ENCODE data around the gene ZNF814.
"Not testable (repeated sequence)": the region's sequence is repeated elsewhere in the genome, so short reads cannot be mapped to it uniquely, and the experiment has no call there.

Gene ZNF814

DNA sequence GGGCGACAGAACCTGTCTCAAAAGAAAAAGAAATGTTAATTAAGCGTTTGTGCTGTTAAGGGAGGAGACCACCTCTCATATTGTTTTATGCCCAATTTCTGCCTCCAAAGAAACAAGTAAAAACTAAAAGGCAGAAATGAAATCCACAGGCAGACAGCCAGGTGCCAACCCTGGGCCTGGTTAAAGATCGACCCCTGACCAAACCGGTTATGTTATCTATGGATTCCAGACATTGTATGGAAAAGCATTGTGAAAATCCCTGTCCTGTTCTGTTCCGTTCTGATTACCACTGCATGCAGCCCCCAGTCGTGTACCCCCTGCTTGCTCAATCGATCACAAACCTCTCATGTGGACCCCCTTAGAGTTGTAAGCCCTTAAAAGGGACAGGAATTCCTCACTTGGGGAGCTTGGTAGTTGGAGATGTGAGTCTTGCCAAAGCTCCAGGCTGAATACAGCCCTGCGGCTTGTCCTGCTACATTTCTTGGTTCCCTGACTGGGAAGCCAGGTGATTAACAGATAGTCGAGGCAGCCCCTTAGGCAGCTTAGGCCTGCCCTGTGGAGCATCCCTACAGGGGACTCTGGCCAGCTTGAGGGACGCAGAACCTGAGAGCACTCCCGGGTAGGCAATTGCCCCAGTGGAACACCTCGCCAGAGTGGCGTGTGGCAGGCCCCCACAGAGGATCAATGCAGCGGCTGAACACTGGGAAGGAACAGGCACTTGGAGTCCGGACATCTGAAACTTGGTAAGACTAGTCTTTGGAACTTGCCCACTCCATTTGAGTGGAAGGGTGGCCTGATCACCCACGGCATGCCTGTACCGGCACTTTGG, 73.4 kb downstream of the ZNF814 start:
- DNase-seq (ENCODE audit: low spot score) = no peak

DNA sequence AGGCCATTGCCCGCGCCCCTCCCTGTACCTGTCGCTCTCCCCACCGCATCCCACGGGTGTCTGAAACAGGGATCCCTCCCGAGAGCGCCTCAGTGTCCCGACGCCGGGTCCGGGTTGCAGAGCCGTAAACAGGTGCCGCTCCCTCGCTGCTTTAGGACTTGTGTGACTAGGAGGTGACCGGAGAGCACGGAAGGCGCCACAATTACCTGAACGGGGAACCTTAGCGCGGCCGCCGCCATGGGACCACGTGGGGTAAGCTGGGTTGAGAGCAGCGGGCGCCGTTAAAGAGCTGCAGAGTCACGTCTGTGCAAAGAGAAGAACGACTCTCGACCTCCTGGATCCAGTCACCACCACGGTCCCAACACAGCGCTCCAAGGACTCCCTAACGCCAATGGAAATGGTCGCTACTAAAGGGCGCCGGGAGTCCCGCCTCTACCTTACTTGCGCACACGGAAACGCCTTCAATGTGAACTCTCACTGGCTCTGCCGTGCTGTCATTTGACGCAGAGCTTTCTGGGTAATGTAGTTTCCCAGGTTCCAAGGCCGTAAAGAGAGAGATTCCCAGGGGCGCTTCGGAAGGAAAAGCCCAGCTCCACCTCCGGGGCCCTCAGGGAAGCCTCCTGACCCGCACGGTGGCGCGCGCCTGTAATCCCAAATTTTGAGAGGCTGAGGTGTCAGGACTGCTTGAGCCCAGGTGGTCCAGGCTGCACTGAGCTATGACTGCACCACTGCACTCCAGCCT, 74.2 kb downstream of the ZNF814 start, which contains the start of gene ZNF552:
TSS of gene ZNF552 (minus strand) at position 409 of the 742 bp plus-strand sequence. CDS start at position 239, 170 bp downstream.
- peak; percentile 91 for DNase-seq (ENCODE audit: low spot score)

DNA sequence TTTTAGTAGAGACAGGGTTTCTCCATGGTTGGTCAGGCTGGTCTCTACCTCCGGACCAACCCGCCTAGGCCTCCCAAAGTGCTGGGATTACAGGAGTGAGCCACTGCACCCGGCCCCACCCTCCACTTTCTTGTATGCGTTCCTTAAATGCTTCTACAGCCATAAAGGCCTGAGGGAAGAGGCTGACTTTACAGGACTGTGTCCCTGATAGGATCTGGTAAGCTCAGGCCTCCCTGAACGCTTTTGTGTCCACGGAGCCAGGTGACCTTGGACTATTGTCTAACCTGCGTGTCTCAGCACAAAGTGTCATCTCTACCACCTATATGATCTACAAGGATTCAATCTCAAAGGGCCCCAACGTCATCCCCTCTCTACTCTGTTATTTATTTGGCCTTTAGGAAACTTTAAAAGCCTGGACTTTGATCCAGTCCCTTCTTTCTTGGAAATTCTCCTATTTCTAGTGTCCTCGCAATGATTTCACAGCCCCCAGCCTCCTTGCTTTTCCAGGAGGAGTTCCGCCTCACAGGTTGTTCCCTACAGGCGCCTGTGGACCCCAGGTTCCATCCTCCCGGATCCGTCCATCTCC, 74.8 kb downstream of the ZNF814 start:
- no peak for DNase-seq (ENCODE audit: low spot score)

DNA sequence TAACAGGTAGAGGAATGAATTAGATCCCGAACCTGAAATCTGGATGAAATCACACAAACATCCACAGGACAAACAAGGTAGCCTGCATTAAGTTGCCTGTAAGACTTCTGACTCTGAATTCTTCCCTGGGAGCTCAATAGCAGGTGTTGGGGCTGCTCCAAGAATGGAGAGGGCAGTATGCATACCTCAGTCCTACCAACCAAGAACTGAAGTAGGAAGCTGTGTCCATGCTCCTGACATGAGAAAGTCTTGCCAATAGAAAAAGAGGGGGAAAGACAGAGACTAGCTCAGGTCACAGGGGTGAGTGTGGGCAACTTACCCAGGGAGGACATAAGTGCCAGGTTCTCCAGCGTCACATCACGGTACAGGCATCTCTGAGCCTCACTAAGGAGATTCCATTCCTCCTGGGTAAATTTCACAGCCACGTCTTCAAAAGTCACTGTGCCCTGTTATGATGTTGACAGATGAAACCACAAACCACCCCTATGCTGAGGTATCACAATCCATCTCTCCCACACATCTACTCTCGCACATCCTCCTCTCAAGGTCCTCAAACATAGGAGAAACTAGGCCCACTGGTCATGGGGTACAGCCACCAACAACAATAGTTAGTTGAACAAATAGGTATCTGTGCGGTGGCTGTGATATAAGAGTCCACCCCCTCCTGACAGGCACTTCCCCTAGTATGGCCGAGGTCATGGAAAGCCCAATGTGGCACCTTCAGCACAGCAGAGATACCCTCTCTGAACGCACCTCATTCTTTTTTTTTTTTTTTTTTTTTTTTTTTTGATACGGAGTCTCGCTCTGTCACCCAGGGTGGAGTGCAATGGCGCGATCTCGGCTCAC, 75.6 kb downstream of the ZNF814 start:
- DNase-seq (ENCODE audit: low spot score) = not testable (repeated sequence)

DNA sequence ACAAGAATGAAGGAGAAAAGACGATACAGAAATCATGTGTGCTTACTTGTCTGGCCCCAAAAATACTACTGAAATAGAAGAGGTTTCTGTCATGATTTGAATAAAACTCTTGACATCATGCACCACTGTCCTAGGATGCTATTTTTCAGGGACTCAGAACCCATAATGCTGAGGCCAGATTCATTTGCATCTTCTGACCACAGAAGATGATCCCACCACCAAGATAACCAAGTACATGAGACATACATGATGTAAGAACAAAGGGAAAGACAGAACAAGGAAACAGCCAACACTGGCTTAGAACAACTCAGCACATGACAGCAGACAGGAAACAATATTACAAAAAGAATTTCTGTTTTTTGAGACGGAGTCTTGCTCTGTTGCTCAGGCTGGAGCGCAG, 76.6 kb downstream of the ZNF814 start:
- DNase-seq (ENCODE audit: low spot score) = no peak

DNA sequence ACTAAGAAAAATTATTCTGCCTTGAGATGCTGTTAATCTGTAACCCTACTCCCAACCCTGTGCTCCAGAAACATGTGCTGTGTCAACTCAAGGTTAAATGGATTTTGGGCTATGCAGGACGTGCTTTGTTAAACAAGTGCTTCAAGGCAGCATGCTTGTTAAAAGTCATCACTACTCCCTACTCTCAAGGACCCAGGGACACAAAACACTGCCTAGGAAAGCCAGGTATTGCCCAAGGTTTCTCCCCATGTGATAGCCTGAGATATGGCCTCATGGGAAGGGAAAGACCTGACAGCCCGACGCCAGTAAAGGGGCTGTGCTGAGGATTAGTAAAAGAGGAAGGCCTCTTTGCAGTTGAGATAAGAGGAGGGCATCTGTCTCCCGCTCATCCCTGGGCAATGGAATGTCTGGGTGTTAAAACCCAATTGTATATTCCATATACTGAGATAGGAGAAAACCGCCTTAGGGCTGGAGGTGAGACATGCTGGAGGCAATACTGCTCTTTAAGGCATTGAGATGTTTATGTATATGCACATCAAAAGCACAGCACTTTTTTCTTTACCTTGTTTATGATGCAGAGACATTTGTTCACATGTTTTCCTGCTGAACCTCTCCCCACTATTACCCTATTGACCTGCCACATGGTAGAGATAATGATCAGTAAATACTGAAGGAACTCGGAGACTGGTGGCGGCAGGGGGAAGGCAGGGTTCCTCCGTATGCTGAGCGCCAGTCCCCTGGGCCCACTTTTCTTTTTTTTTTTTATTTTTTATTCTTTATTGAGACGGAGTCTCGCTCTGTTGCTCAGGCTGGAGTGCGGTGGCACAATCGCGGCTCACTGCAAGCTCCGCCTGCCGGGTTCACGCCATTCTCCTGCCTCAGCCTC, 78.2 kb downstream of the ZNF814 start:
- not testable (repeated sequence) for DNase-seq (ENCODE audit: low spot score)

DNA sequence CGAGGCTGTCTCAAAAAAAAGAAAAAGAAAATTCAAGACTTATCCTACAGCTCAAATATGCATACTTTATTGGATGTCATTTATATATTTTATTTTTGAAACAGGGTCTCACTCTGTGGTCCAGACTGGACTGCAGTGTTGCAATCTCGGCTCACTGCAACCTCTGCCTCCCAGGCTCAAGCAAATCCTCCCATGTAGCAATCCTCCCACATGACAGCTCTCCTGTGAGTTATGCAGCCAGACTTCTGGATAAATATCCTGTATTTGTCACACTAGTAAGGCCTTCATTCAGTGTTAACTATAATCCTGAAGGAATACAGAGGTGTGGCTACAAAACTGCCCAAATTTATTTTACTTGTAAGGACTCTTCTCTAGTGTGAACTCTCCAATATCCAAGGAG, 81.3 kb downstream of the ZNF814 start:
- no peak for DNase-seq (ENCODE audit: low spot score)

DNA sequence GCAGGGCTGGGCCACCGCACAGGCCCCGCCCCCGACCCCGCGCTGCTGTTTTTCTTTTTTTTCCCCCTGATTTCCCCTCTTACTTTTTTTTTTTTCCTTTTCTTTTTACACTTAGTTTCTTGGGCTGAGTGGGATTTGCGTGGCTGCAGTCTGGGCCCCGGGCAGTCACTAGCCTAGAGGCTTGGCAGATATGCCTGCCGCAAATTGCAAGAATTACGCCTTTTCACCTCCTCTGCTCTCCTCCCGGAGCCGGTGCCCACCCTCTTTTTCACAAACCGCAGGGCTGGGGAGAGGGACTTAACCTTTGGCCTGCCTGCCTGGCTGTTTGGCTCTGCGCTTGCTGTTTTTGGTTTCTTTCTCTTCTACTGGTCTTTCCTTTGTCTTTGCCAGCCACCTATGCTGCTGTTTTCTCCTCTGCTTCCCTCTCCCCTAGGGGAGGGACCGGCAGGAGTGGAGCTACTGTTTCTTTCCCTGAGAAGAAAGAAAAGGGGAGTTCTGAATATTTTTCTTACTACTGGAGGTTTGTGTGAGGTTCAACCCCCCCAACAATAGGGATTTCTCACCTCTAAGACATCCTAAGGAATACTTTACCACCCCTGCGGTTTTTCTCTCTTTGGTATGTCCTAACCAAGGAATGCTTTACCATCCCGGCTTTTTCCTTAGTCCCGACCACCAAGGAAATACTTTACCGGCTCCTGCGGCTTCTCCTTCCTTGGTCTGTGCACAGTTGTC, 85.1 kb downstream of the ZNF814 start:
- DNase-seq (ENCODE audit: low spot score) = peak; percentile 67

DNA sequence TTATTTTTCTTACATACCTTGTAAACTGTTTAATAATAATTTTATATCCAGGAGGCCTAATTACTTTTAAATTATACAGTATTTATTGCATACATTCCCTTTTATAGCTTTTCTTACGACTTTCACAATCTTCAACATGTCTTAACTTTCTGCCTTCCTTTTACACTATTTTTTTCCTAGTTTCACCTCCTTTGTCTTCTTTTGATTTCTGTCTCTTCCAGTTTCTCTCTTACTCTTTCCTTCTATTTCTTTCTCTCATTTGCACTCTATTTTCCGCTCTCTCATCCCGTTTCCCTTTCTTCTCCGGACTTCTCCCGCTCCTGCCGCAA, 85.6 kb downstream of the ZNF814 start:
- no peak for DNase-seq (ENCODE audit: low spot score)

DNA sequence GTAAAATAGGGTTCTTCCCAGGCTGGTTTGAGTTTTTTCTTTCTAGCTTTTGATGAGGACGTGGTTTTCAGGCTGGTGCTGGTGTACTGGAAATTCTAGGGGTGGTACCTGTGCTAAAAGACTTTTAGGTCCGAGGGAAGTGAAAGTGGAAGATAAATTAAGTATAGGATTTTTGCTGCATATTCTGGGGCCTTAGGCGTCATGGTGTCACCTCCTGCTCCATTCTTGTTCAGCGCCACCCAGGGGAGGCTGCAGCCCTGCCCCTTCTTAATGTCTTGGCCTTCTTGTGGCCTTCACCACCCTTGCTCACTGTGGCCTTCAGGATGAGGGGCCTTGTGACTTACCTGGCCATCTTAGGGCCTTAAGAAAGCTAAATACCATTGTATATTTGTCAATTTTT, 86.6 kb downstream of the ZNF814 start:
- DNase-seq (ENCODE audit: low spot score) = no peak

DNA sequence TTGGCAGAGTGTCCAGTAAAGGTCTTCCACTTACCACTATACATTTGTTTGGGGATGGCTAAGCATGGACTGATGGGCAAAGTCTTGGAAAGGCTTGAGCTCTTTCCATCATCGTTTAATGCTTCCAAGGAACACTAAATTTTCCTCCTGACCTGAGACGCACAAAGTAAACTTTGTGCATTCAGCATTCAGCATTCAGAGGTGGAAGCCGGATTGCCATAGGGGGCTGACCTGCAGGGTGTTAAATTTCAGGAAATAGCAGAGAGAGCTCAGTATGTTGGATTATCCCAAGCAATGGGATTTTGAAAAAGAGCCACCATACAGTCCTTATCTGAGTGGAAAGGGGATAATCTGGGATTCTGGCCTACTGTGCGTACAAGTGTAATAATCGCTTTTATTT, 88.1 kb downstream of the ZNF814 start:
- no peak for DNase-seq (ENCODE audit: low spot score)

Data from AG20443 (cell line).